ENCODE results near the gene FHIT.
"Not testable (repeated sequence)": the region's sequence is repeated elsewhere in the genome, so short reads cannot be mapped to it uniquely, and the experiment has no call there.

DNA sequence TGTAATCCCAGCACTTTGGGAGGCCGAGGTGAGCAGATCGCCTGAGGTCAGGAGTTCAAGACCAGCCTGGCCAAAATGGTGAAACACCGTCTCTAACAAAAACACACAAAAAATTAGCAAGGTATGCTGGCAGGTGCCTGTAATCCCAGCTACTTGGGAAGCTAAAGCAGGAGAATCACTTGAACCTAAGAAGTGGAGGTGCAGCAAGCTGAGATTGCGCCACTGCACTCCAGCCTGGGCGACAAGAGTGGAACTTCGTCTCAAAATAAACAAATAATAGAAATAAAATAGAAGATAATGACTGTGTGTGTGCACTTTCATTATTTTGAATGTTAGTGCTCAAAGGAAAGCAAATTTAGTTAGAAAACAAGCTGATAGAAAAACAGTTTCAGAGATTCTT lies 234.2 kb downstream of the FHIT start:
- TF ChIP-seq, protein P1, sequence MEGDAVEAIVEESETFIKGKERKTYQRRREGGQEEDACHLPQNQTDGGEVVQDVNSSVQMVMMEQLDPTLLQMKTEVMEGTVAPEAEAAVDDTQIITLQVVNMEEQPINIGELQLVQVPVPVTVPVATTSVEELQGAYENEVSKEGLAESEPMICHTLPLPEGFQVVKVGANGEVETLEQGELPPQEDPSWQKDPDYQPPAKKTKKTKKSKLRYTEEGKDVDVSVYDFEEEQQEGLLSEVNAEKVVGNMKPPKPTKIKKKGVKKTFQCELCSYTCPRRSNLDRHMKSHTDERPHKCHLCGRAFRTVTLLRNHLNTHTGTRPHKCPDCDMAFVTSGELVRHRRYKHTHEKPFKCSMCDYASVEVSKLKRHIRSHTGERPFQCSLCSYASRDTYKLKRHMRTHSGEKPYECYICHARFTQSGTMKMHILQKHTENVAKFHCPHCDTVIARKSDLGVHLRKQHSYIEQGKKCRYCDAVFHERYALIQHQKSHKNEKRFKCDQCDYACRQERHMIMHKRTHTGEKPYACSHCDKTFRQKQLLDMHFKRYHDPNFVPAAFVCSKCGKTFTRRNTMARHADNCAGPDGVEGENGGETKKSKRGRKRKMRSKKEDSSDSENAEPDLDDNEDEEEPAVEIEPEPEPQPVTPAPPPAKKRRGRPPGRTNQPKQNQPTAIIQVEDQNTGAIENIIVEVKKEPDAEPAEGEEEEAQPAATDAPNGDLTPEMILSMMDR (IDR thresholded peaks at IDR 0.05) = not testable (repeated sequence)
- TF ChIP-seq POLR2AphosphoS5 (IDR thresholded peaks at IDR 0.05) = not testable (repeated sequence)

Measured in transverse colon (tissue), 4 donors.